Activated T-cell treated with anti-CD3 and anti-CD28 coated beads, Interleukin-2, amount 50 U/mL, for 72 hours (primary cell): Measurements from ENCODE around the gene FBN1. TPM values are rescaled to one million over a fixed set of nuclear protein-coding genes. Genes with fewer than 3 reads are reported as not detected.

Experiments
- ATAC-seq, 2 donors: fragments of 150-1000 bp; cut with Tn5 transposase; replicated peaks in 1 of 2; 2 replicates each; pipeline ENCODE4 v1.10.0; 2021; ENCODE audit warnings: moderate library complexity in 2 of 2, mild to moderate bottlenecking in 1 of 2
- DNase-seq, 2 donors: peaks; one replicate each; pipeline ENCODE4 v3.0.0; 2021 to 2022; ENCODE audit warnings: mixed read lengths in 1 of 2
- H3K27ac Mint-ChIP-seq: one replicate; pipeline ENCODE4 v1.8.0; 2022; ENCODE audit warnings: mild to moderate bottlenecking, moderate library complexity, mixed read lengths
- H3K27me3 Mint-ChIP-seq: one replicate; pipeline ENCODE4 v1.8.0; 2022; ENCODE audit warnings: low read depth, mixed read lengths
- H3K36me3 Mint-ChIP-seq, 2 donors: one replicate each; pipeline ENCODE4 v1.8.0; 2022; ENCODE audit warnings: mixed read lengths in 2 of 2, mild to moderate bottlenecking in 1 of 2; ENCODE audit not compliant: insufficient read depth in 2 of 2
- H3K4me1 Mint-ChIP-seq: one replicate; pipeline ENCODE4 v1.8.0; 2022; ENCODE audit warnings: low read depth, mixed read lengths
- H3K4me3 Mint-ChIP-seq, 2 donors: one replicate each; pipeline ENCODE4 v1.8.0; 2022; ENCODE audit warnings: mild to moderate bottlenecking in 2 of 2, mixed read lengths in 2 of 2, moderate library complexity in 2 of 2
- H3K9me3 Mint-ChIP-seq, 2 donors: one replicate each; pipeline ENCODE4 v1.8.0; 2022; ENCODE audit warnings: mixed read lengths in 2 of 2
- total RNA-seq, 2 donors: library from RNA; stranded (reverse); gene quantifications; one replicate each; pipeline ENCODE4 v1.2.3, GENCODE V29; 2022

Gene FBN1
- total RNA-seq, 2 donors from 2014 or later, result 0.50 to 0.79 TPM

- ATAC-seq (no peak), DNase-seq (no peak)
- no peak overlapping the region for H3K4me3 Mint-ChIP-seq
- no peaks in the 10 kb centered on the region for H3K36me3 Mint-ChIP-seq
- H3K27me3 Mint-ChIP-seq, result no peaks in the 10 kb centered on the region
- H3K9me3 Mint-ChIP-seq, result no peaks in the 10 kb centered on the region
- peaks cover 9% of the 10 kb centered on the region for H3K4me1 Mint-ChIP-seq
- H3K27ac Mint-ChIP-seq, result no peak overlapping the region
These were observed 18.1 kb downstream of the FBN1 start for GRCh38 chr15:48627260-48627940.

GRCh38 chr15:48625126-48625525 is 20.4 kb downstream of the FBN1 start:
- no peaks in the 10 kb centered on the region for H3K27me3 Mint-ChIP-seq
- H3K4me1 Mint-ChIP-seq, result no peaks in the 10 kb centered on the region
- H3K9me3 Mint-ChIP-seq, result no peaks in the 10 kb centered on the region
- DNase-seq (no peak), ATAC-seq (no peak)
- H3K27ac Mint-ChIP-seq, result no peak overlapping the region
- H3K4me3 Mint-ChIP-seq, result no peak overlapping the region
- H3K36me3 Mint-ChIP-seq, result no peaks in the 10 kb centered on the region

- H3K9me3 Mint-ChIP-seq, result no peaks in the 10 kb centered on the region
- no peaks in the 10 kb centered on the region for H3K36me3 Mint-ChIP-seq
- DNase-seq (no peak), ATAC-seq (no peak)
- no peaks in the 10 kb centered on the region for H3K4me1 Mint-ChIP-seq
- H3K4me3 Mint-ChIP-seq, result no peak overlapping the region
- no peaks in the 10 kb centered on the region for H3K27me3 Mint-ChIP-seq
- no peak overlapping the region for H3K27ac Mint-ChIP-seq
These were observed 20.8 kb downstream of the FBN1 start for GRCh38 chr15:48624700-48625099.

GRCh38 chr15:48623456-48623855 is 22.1 kb downstream of the FBN1 start:
- H3K27ac Mint-ChIP-seq, result no peak overlapping the region
- H3K36me3 Mint-ChIP-seq, result no peaks in the 10 kb centered on the region
- H3K9me3 Mint-ChIP-seq, result no peaks in the 10 kb centered on the region
- no peaks in the 10 kb centered on the region for H3K27me3 Mint-ChIP-seq
- ATAC-seq, result no peak
- H3K4me1 Mint-ChIP-seq, result no peaks in the 10 kb centered on the region
- H3K4me3 Mint-ChIP-seq, result no peak overlapping the region
- no peak for DNase-seq

GRCh38 chr15:48622237-48622636 is 23.3 kb downstream of the FBN1 start:
- no peaks in the 10 kb centered on the region for H3K9me3 Mint-ChIP-seq
- no peaks in the 10 kb centered on the region for H3K4me1 Mint-ChIP-seq
- no peak for ATAC-seq
- H3K4me3 Mint-ChIP-seq, result no peak overlapping the region
- no peak overlapping the region for H3K27ac Mint-ChIP-seq
- DNase-seq, result no peak
- no peaks in the 10 kb centered on the region for H3K27me3 Mint-ChIP-seq
- H3K36me3 Mint-ChIP-seq, result no peaks in the 10 kb centered on the region

- H3K27ac Mint-ChIP-seq, result peak overlapping the region; percentile 17
- no peaks in the 10 kb centered on the region for H3K36me3 Mint-ChIP-seq
- no peak overlapping the region for H3K4me3 Mint-ChIP-seq
- ATAC-seq (no peak), DNase-seq (no peak)
- H3K27me3 Mint-ChIP-seq, result no peaks in the 10 kb centered on the region
- no peaks in the 10 kb centered on the region for H3K4me1 Mint-ChIP-seq
- no peaks in the 10 kb centered on the region for H3K9me3 Mint-ChIP-seq
These were observed 26.1 kb downstream of the FBN1 start for GRCh38 chr15:48619446-48619845.

- Mint-ChIP-seq H3K27me3 (no peaks in the 10 kb centered on the region), H3K36me3 (no peaks in the 10 kb centered on the region), H3K4me3 (no peak overlapping the region), H3K4me1 (no peaks in the 10 kb centered on the region), H3K27ac (no peak overlapping the region), H3K9me3 (no peaks in the 10 kb centered on the region)
- DNase-seq (no peak), ATAC-seq (no peak)
These were observed 27.9 kb downstream of the FBN1 start for GRCh38 chr15:48617619-48618018.

- no peak overlapping the region for H3K27ac Mint-ChIP-seq
- no peak for DNase-seq
- H3K36me3 Mint-ChIP-seq, result no peaks in the 10 kb centered on the region
- H3K4me3 Mint-ChIP-seq, result no peak overlapping the region
- H3K9me3 Mint-ChIP-seq, result no peaks in the 10 kb centered on the region
- H3K4me1 Mint-ChIP-seq, result no peaks in the 10 kb centered on the region
- no peaks in the 10 kb centered on the region for H3K27me3 Mint-ChIP-seq
- no peak for ATAC-seq
These were observed 29.3 kb downstream of the FBN1 start for GRCh38 chr15:48616216-48616615.

GRCh38 chr15:48614051-48614450 is 31.5 kb downstream of the FBN1 start:
- H3K9me3 Mint-ChIP-seq, result no peaks in the 10 kb centered on the region
- H3K4me3 Mint-ChIP-seq, result no peak overlapping the region
- H3K36me3 Mint-ChIP-seq, result no peaks in the 10 kb centered on the region
- H3K27ac Mint-ChIP-seq, result no peak overlapping the region
- DNase-seq (no peak), ATAC-seq (no peak)
- H3K4me1 Mint-ChIP-seq, result no peaks in the 10 kb centered on the region
- H3K27me3 Mint-ChIP-seq, result no peaks in the 10 kb centered on the region

- Mint-ChIP-seq H3K27ac (no peak overlapping the region), H3K9me3 (no peaks in the 10 kb centered on the region), H3K4me3 (no peak overlapping the region), H3K36me3 (no peaks in the 10 kb centered on the region), H3K4me1 (no peaks in the 10 kb centered on the region), H3K27me3 (no peaks in the 10 kb centered on the region)
- no peak for ATAC-seq
- no peak for DNase-seq
These were observed 36.0 kb downstream of the FBN1 start for GRCh38 chr15:48609486-48609885.

GRCh38 chr15:48607846-48608245 is 37.7 kb downstream of the FBN1 start:
- Mint-ChIP-seq H3K4me3 (no peak overlapping the region), H3K36me3 (no peaks in the 10 kb centered on the region), H3K4me1 (no peaks in the 10 kb centered on the region), H3K9me3 (no peaks in the 10 kb centered on the region), H3K27ac (no peak overlapping the region), H3K27me3 (no peaks in the 10 kb centered on the region)
- DNase-seq, result no peak
- ATAC-seq, result no peak

GRCh38 chr15:48604567-48604966 is 40.9 kb downstream of the FBN1 start:
- no peak overlapping the region for H3K27ac Mint-ChIP-seq
- no peak overlapping the region for H3K4me3 Mint-ChIP-seq
- DNase-seq, result no peak
- no peaks in the 10 kb centered on the region for H3K9me3 Mint-ChIP-seq
- no peaks in the 10 kb centered on the region for H3K27me3 Mint-ChIP-seq
- H3K36me3 Mint-ChIP-seq, result no peaks in the 10 kb centered on the region
- no peaks in the 10 kb centered on the region for H3K4me1 Mint-ChIP-seq
- no peak for ATAC-seq

GRCh38 chr15:48603922-48604321 is 41.6 kb downstream of the FBN1 start:
- Mint-ChIP-seq H3K4me3 (no peak overlapping the region), H3K27me3 (no peaks in the 10 kb centered on the region), H3K4me1 (no peaks in the 10 kb centered on the region), H3K27ac (no peak overlapping the region), H3K9me3 (no peaks in the 10 kb centered on the region), H3K36me3 (no peaks in the 10 kb centered on the region)
- DNase-seq, result no peak
- no peak for ATAC-seq

GRCh38 chr15:48603123-48603500 is 42.4 kb downstream of the FBN1 start:
- DNase-seq, result no peak
- Mint-ChIP-seq H3K4me1 (no peaks in the 10 kb centered on the region), H3K36me3 (no peaks in the 10 kb centered on the region)

More at GRCh38 chr15:48603123-48603500, 42.4 kb downstream of the FBN1 start:
- H3K27me3 Mint-ChIP-seq, result no peaks in the 10 kb centered on the region
- no peak for ATAC-seq
- H3K4me3 Mint-ChIP-seq, result no peak overlapping the region
- H3K27ac Mint-ChIP-seq, result no peak overlapping the region
- H3K9me3 Mint-ChIP-seq, result no peaks in the 10 kb centered on the region
